A549 (cell line): Measurements from ENCODE around the gene AADAC. TPM values are rescaled to one million over a fixed set of nuclear protein-coding genes. Genes with fewer than 3 reads are reported as not detected.

Experiments
- ATAC-seq, 2 experiments: fragments of 200-7000 bp in 1 of 2; fragments of >200 bp in 1 of 2; cut with Nextera tagmentation in 1 of 2; cut with Tn5 transposase in 1 of 2; 3 replicates each; pipeline versions ENCODE4 v1.8.0 to v1.9.1; 2018 to 2020; ENCODE audit warnings: mild to moderate bottlenecking in 1 of 2, moderate library complexity in 1 of 2
- CTCF ChIA-PET: fragments of 300-600 bp; sonication (Branson Sonifier 250); formaldehyde crosslinking; extraction: SDS; loops from one replicate; lab custom pipeline; 2021; ENCODE audit warnings: antibody characterized with exemption, inconsistent platforms; lab: Yijun Ruan, JAX
- POLR2A ChIA-PET: fragments of 350-600 bp; formaldehyde crosslinking; extraction: SDS; loops from one replicate; lab custom pipeline; 2021; ENCODE audit warnings: antibody characterized with exemption, inconsistent platforms; lab: Yijun Ruan, JAX
- DNase-seq, 2 experiments: peaks; one replicate each; pipeline versions ENCODE4 v3.0.0 to v3.0.0-alpha.2; 2011 to 2016; ENCODE audit warnings: low read depth in 1 of 2, low spot score in 1 of 2
- FAIRE-seq: peaks from 2 replicates; lab custom pipeline; 2011; peaks lifted over from hg19 to GRCh38; lab: Jason Lieb, UNC
- H3K27ac ChIP-seq, 2 experiments: fragments of >200 bp; sonication (Bioruptor Twin); formaldehyde crosslinking; 3 replicates each; pipeline ENCODE4 v1.5.1; 2016 to 2017
- H3K4me1 ChIP-seq: fragments of >200 bp; sonication (Bioruptor Twin); formaldehyde crosslinking; 3 replicates; pipeline ENCODE4 v1.6.1; 2016
- H3K4me2 ChIP-seq: fragments of >200 bp; sonication (Bioruptor Twin); formaldehyde crosslinking; 3 replicates; pipeline ENCODE4 v1.6.1; 2016
- H3K4me3 ChIP-seq: fragments of >200 bp; sonication (Bioruptor Twin); formaldehyde crosslinking; 3 replicates; pipeline ENCODE4 v1.5.1; 2016
- H3K9me3 ChIP-seq: fragments of >200 bp; sonication (Bioruptor Twin); formaldehyde crosslinking; 3 replicates; pipeline ENCODE4 v1.6.1; 2016
- BHLHE40 ChIP-seq: IDR thresholded peaks from 2 replicates; pipeline ENCODE4 v1.6.1; 2012; ENCODE audit warnings: low read depth, low read length, inconsistent platforms
- CEBPB ChIP-seq, 2 experiments: fragments of >200 bp in 1 of 2; sonication (Bioruptor Twin) in 1 of 2; formaldehyde crosslinking in 1 of 2; IDR thresholded peaks; 2 replicates each; pipeline ENCODE4 v1.6.1; 2012 to 2016
- EHMT2 ChIP-seq: fragments of 200-600 bp; sonication (generic); IDR thresholded peaks from 2 replicates; pipeline ENCODE4 v1.6.1; 2016; ENCODE audit warnings: antibody characterized with exemption, low read depth, mild to moderate bottlenecking, moderate library complexity
- EP300 ChIP-seq, 2 experiments: fragments of >200 bp; sonication (Bioruptor Twin); formaldehyde crosslinking; IDR thresholded peaks; 2 replicates in 1 of 2; 3 replicates in 1 of 2; pipeline ENCODE4 v1.6.1; 2016 to 2017
- ESRRA ChIP-seq: fragments of 150-350 bp; IDR thresholded peaks from 2 replicates; pipeline ENCODE4 v1.6.1; 2014; ENCODE audit warnings: mild to moderate bottlenecking, low read length, borderline replicate concordance
- FOSB ChIP-seq: fragments of 250-450 bp; sonication (Bioruptor Pico); IDR thresholded peaks from 2 replicates; pipeline ENCODE4 v1.5.0; 2020; ENCODE audit warnings: mild to moderate bottlenecking, moderate library complexity
- FOSL2 ChIP-seq, 2 experiments: fragments of 450-650 bp in 1 of 2; fragments of >200 bp in 1 of 2; sonication (Bioruptor Twin) in 1 of 2; formaldehyde crosslinking; IDR thresholded peaks; 2 replicates each; pipeline versions ENCODE4 v1.5.0 to v1.6.1; 2016 to 2020; ENCODE audit warnings: mild to moderate bottlenecking in 1 of 2, moderate library complexity in 1 of 2
- FOXS1 ChIP-seq: fragments of 250-450 bp; sonication (Bioruptor Pico); IDR thresholded peaks from 2 replicates; pipeline ENCODE4 v1.5.0; 2020; ENCODE audit warnings: mild to moderate bottlenecking, moderate library complexity
- GATA3 ChIP-seq: IDR thresholded peaks from 2 replicates; pipeline ENCODE4 v1.6.1; 2012; ENCODE audit warnings: borderline replicate concordance
- HDAC2 ChIP-seq: fragments of 200-600 bp; sonication (generic); IDR thresholded peaks from 2 replicates; pipeline ENCODE4 v1.6.1; 2016
- HES2 ChIP-seq: fragments of >200 bp; sonication (Bioruptor Twin); formaldehyde crosslinking; IDR thresholded peaks from 2 replicates; pipeline ENCODE4 v1.6.1; 2016
- HMGXB4 ChIP-seq: fragments of 250-450 bp; sonication (Bioruptor Pico); IDR thresholded peaks from 2 replicates; pipeline ENCODE4 v1.5.0; 2021; ENCODE audit warnings: mild to moderate bottlenecking, moderate library complexity, borderline replicate concordance
- HOXB13 ChIP-seq: fragments of 250-450 bp; sonication (Bioruptor Pico); IDR thresholded peaks from 2 replicates; pipeline ENCODE4 v1.5.0; 2020; ENCODE audit warnings: low read depth, mild to moderate bottlenecking, moderate library complexity
- HOXB5 ChIP-seq: fragments of 250-450 bp; sonication (Bioruptor Pico); IDR thresholded peaks from 2 replicates; pipeline ENCODE4 v1.5.0; 2020; ENCODE audit warnings: mild to moderate bottlenecking, moderate library complexity
- JUN ChIP-seq, 2 experiments: fragments of >200 bp; sonication (Bioruptor Twin); formaldehyde crosslinking; IDR thresholded peaks; 2 replicates in 1 of 2; 3 replicates in 1 of 2; pipeline ENCODE4 v1.6.1; 2016 to 2017
- JUNB ChIP-seq: fragments of >200 bp; sonication (Bioruptor Twin); formaldehyde crosslinking; IDR thresholded peaks from 2 replicates; pipeline ENCODE4 v1.6.1; 2016
- KDM5A ChIP-seq: fragments of 200-600 bp; sonication (generic); IDR thresholded peaks from 2 replicates; pipeline ENCODE4 v1.6.1; 2016; ENCODE audit warnings: antibody characterized with exemption, mild to moderate bottlenecking
- MYC ChIP-seq: IDR thresholded peaks from 2 replicates; pipeline ENCODE4 v1.6.1; 2012; ENCODE audit warnings: mild to moderate bottlenecking, inconsistent platforms, low read length, improper control_type of control experiment, borderline replicate concordance
- NFE2L2 ChIP-seq: fragments of 150-350 bp; conservative IDR thresholded peaks from 2 replicates; pipeline ENCODE4 v1.6.1; 2014; ENCODE audit warnings: low read length
- RAD21 ChIP-seq, 2 experiments: fragments of >200 bp in 1 of 2; sonication (Bioruptor Twin) in 1 of 2; formaldehyde crosslinking in 1 of 2; IDR thresholded peaks in 1 of 2; conservative IDR thresholded peaks in 1 of 2; 2 replicates in 1 of 2; 3 replicates in 1 of 2; pipeline ENCODE4 v1.6.1; 2012 to 2018; ENCODE audit warnings: inconsistent platforms in 1 of 2
- RARB ChIP-seq: fragments of 250-450 bp; sonication (Bioruptor Pico); IDR thresholded peaks from 2 replicates; pipeline ENCODE4 v1.8.0; 2021; ENCODE audit warnings: mild to moderate bottlenecking, moderate library complexity
- REST ChIP-seq: fragments of 200-600 bp; sonication (generic); IDR thresholded peaks from 2 replicates; pipeline ENCODE4 v1.6.1; 2016; ENCODE audit warnings: antibody characterized with exemption, mild to moderate bottlenecking, moderate library complexity
- SMC3 ChIP-seq: fragments of >200 bp; sonication (Bioruptor Twin); formaldehyde crosslinking; IDR thresholded peaks from 3 replicates; pipeline ENCODE4 v1.6.1; 2018; ENCODE audit warnings: inconsistent platforms
- USF2 ChIP-seq: fragments of 450-650 bp; IDR thresholded peaks from 2 replicates; pipeline ENCODE4 v1.6.1; 2014; ENCODE audit warnings: antibody characterized with exemption
- ZC3H11A ChIP-seq: fragments of 450-650 bp; IDR thresholded peaks from 2 replicates; pipeline ENCODE4 v1.6.1; 2014; ENCODE audit warnings: antibody characterized with exemption, mild to moderate bottlenecking
- ZFP36 ChIP-seq: fragments of 450-650 bp; IDR thresholded peaks from 2 replicates; pipeline ENCODE4 v1.6.1; 2014; ENCODE audit warnings: borderline replicate concordance; ENCODE audit not compliant: partially characterized antibody
- ZNF302 ChIP-seq: fragments of 250-450 bp; sonication (Bioruptor Pico); IDR thresholded peaks from 2 replicates; pipeline ENCODE4 v1.9.0; 2021; ENCODE audit warnings: inconsistent platforms, mild to moderate bottlenecking, moderate library complexity
- ZSCAN20 ChIP-seq: fragments of 250-450 bp; sonication (Bioruptor Pico); IDR thresholded peaks from 2 replicates; pipeline ENCODE4 v1.8.0; 2022; ENCODE audit warnings: mild to moderate bottlenecking, moderate library complexity
- WGBS: methylation state at CpG from one replicate; pipeline ENCODE4 v1.1.6; 2017; ENCODE audit errors: missing lambda C conversion rate; 5-methylcytosine and 5-hydroxymethylcytosine counted together
- polyA plus RNA-seq, 4 experiments: library from polyadenylated mRNA; depleted of rRNA in 3 of 4; stranded (reverse); fragments of >200 nt; fragmentation: RNase III in 1 of 4; extraction: RNeasy Plus Mini Kit Qiagen cat#74134 plus additional on column Dnase treatment in 1 of 4; gene quantifications; 2 replicates in 3 of 4; 3 replicates in 1 of 4; pipeline ENCODE4 v1.2.3, GENCODE V29; 2011 to 2017

AADAC gene
- polyA plus RNA-seq, 2 of the 4 experiments (the other 2 are of a cell fraction) = 15.3 to 45.0 TPM

GRCh38 chr3:151841801-151842200 lies 27.9 kb downstream of the AADAC start:
- 0 out of 6 replicates have a peak overlapping the region, but pooled peaks of 1 of the 2 experiments have one; percentile 1 for H3K27ac ChIP-seq
- peaks cover 57% of the 10 kb centered on the region for H3K4me1 ChIP-seq
- no peak overlapping the region for H3K4me3 ChIP-seq
- FAIRE-seq (peak; percentile 63), DNase-seq (no peak), ATAC-seq (no peak)
- TF ChIP-seq HOXB5 (CRISPR knock-in tag) (no peak), ZNF302 (CRISPR knock-in tag) (no peak), BHLHE40 (no peak), HOXB13 (CRISPR knock-in tag) (no peak), RAD21 (conservative IDR thresholded peaks at IDR 0.05 in 1 of 2, IDR thresholded peaks at IDR 0.05 in 1 of 2) (no peak), KDM5A (no peak), MYC (no peak), HDAC2 (no peak), NFE2L2 (no peak), HES2 (no peak), RARB (no peak), ZSCAN20 (CRISPR knock-in tag) (no peak)
- CTCF ChIA-PET = interaction anchor here (1.0 to 7.2 kb wide), 2 partner anchors 404 to 756 kb away, joined by 4 to 71 read pairs; partner anchors contain the start of gene MED12L
- no peaks in the 10 kb centered on the region for H3K9me3 ChIP-seq
- H3K4me2 ChIP-seq = peak overlapping the region; percentile 18; the same call in 1 of the 3 replicates
- POLR2A ChIA-PET = no interaction called here
- WGBS = 66% methylated on average over 6 of the region's 6 CpGs

GRCh38 chr3:151843275-151843674 lies 29.4 kb downstream of the AADAC start:
- CTCF ChIA-PET = interaction anchor here (1.1 to 1.7 kb wide), 2 partner anchors 13 to 675 kb away, joined by 3 read pairs; no protein-coding TSS in a partner anchor
- H3K27ac ChIP-seq = peak overlapping the region; percentile 28 to 51
- peak overlapping the region; percentile 52 for H3K4me2 ChIP-seq
- peak in 1 of 2 experiments; percentile 58; a peak in 3 of 6 replicates for ATAC-seq
- no peak for FAIRE-seq
- peak in 1 of 2 experiments; percentile 63 for DNase-seq
- 5% methylated on average over 1 of the region's 1 CpG for WGBS
- H3K4me1 ChIP-seq = peaks cover 44% of the 10 kb centered on the region
- TF ChIP-seq EHMT2 = no peak
- no peak for TF ChIP-seq USF2
- no peak for TF ChIP-seq ESRRA
- no peak for TF ChIP-seq FOXS1 (CRISPR knock-in tag)
- peak; percentile 48; the same call in 1 of the 2 replicates for TF ChIP-seq JUNB
- TF ChIP-seq MYC = no peak
- no peak for TF ChIP-seq ZC3H11A
- TF ChIP-seq RAD21 (conservative IDR thresholded peaks at IDR 0.05 in 1 of 2, IDR thresholded peaks at IDR 0.05 in 1 of 2) = peak in 1 of 2 experiments; percentile 27; a peak in 1 of 5 replicates
- peak; percentile 84 for TF ChIP-seq HOXB5 (CRISPR knock-in tag)
- no peak for TF ChIP-seq FOSL2 (IDR thresholded peaks at IDR 0.05)
- no peak for TF ChIP-seq FOSL2 (CRISPR knock-in tag; IDR thresholded peaks at IDR 0.05)
- TF ChIP-seq SMC3 = 0 out of 3 replicates have a peak, but pooled peaks have one; percentile 12
- no peak for TF ChIP-seq ZSCAN20 (CRISPR knock-in tag)
- TF ChIP-seq FOSB (CRISPR knock-in tag) = no peak
- peak; percentile 89 for TF ChIP-seq GATA3
- TF ChIP-seq REST = no peak
- no peak for TF ChIP-seq HMGXB4 (CRISPR knock-in tag)
- TF ChIP-seq HOXB13 (CRISPR knock-in tag) = no peak
- 0 out of 5 replicates have a peak, but pooled peaks of 1 of the 2 experiments have one; percentile 27 for TF ChIP-seq JUN (IDR thresholded peaks at IDR 0.05)
- peak; percentile 51 to 67; a peak in 2 of 5 replicates for TF ChIP-seq EP300 (IDR thresholded peaks at IDR 0.05)
- peak; percentile 10 for TF ChIP-seq ZFP36
- no peak for TF ChIP-seq ZNF302 (CRISPR knock-in tag)
- peak; percentile 75 to 78 for TF ChIP-seq CEBPB (IDR thresholded peaks at IDR 0.05)
- no peak overlapping the region for H3K4me3 ChIP-seq
- POLR2A ChIA-PET = no interaction called here
- no peaks in the 10 kb centered on the region for H3K9me3 ChIP-seq
